ENCODE measurements around the gene SLC30A1. TPM values are rescaled to one million over a fixed set of nuclear protein-coding genes. Genes with fewer than 3 reads are reported as not detected.
A peak's percentile ranks its signal among the peaks of the same experiment; 100 is the strongest.

The SLC30A1 gene
- total and polyA plus RNA-seq, 2 of the 8 experiments (the other 6 are each of a cell fraction or from before 2014, with no cell fraction given): 4.5 to 14.0 TPM

DNA sequence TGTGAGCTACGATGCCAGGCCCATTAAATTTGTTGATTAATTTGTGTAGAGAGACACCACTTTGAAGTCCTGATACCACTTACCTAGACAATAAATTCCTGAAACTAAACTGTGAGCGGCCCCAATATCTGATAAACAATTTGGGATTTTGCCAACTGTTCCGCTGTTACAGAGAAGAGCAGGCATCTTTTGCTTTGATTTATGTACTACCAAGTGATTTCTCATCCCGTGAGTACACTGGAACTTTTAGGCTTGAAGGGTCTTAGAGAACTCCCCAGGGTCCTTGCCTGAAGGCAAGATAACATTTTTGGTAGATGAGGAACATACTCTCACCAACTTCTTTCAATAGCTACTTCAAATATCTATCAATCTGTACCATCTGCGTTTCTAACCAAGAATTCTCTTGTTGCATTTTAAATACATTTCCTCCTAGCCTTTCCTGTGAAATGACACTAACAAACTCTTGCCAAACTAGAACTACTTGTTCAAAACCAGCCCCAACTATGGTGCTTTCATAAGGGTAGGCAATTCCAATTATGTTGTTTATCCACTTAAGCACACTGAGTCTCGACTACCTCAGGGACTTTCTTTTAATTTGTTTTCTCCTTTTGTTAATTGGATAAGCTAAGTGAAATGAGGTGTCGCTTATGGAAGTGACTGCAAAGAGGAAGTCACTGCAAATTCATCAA is 23.2 kb upstream of the SLC30A1 start:
- Histone ChIP-seq H4K20me1 (replicated peaks in 1 of 2; ENCODE audit: control insufficient read depth in 1 of 2, insufficient read depth in 2 of 2, low read length in 2 of 2) (no peaks in the 10 kb centered on the region), H3K4ac (replicated peaks; ENCODE audit: insufficient read length, low read depth, low read length) (no peak overlapping the region), H2BK12ac (ENCODE audit: low read depth, low read length) (no peak overlapping the region), H3K9me3 (ENCODE audit: insufficient read depth in 2 of 2, low read depth in 1 of 2, low read length in 1 of 2) (no peaks in the 10 kb centered on the region), H2BK120ac (replicated peaks; ENCODE audit: low read depth, low read length) (no peak overlapping the region), H3K27ac (ENCODE audit: low read depth, low read length) (no peak overlapping the region), H3K4me3 (ENCODE audit: extremely low read depth in 1 of 4, insufficient read depth in 2 of 4, low read depth in 3 of 4, low read length in 4 of 4) (no peak overlapping the region), H4K91ac (replicated peaks; ENCODE audit: insufficient read length, low read length) (no peak overlapping the region), H3K23ac (ENCODE audit: insufficient read length) (no peak overlapping the region), H3K27me3 (replicated peaks in 1 of 4; ENCODE audit: control insufficient read depth in 3 of 4, extremely low read depth in 1 of 4, insufficient read depth in 3 of 4, low read length in 3 of 4) (no peaks in the 10 kb centered on the region), H3K9ac (replicated peaks in 1 of 4; ENCODE audit: extremely low read depth in 1 of 4, low read depth in 3 of 4, low read length in 3 of 4) (no peak overlapping the region), H3K36me3 (ENCODE audit: control insufficient read depth in 2 of 4, insufficient read depth in 4 of 4, low read length in 3 of 4) (no peaks in the 10 kb centered on the region), H3K4me2 (ENCODE audit: insufficient read depth in 1 of 2, low read depth in 2 of 2, low read length in 2 of 2) (no peak overlapping the region), H3K56ac (replicated peaks; ENCODE audit: insufficient read length, low read depth, low read length) (no peak overlapping the region), H2BK5ac (ENCODE audit: low read depth, low read length) (no peak overlapping the region), H2BK15ac (ENCODE audit: low read length) (no peak overlapping the region), H3K79me1 (ENCODE audit: low read depth, low read length) (no peaks in the 10 kb centered on the region), H3K14ac (ENCODE audit: insufficient read length) (no peak overlapping the region), H3K79me2 (ENCODE audit: control insufficient read depth in 1 of 2, insufficient read depth in 2 of 2, low read length in 2 of 2) (no peaks in the 10 kb centered on the region), H3K23me2 (ENCODE audit: low read depth, low read length) (peaks cover 2% of the 10 kb centered on the region; the same call in 1 of the 2 replicates), H2BK20ac (ENCODE audit: low read length) (no peak overlapping the region), H4K5ac (ENCODE audit: insufficient read length, low read depth, low read length) (no peak overlapping the region), H3K4me1 (replicated peaks in 1 of 4; ENCODE audit: control insufficient read depth in 3 of 4, insufficient read depth in 4 of 4, low read length in 3 of 4) (no peaks in the 10 kb centered on the region), H2AK5ac (ENCODE audit: low read depth, low read length) (no peak overlapping the region), H3K18ac (ENCODE audit: extremely low read depth, low read length) (no peak overlapping the region), H2AFZ (ENCODE audit: low read length) (0 out of 2 replicates have a peak overlapping the region, but pooled peaks have one; percentile 21), H4K8ac (ENCODE audit: extremely low read depth, insufficient read depth, low read length) (no peak overlapping the region)
- ChIA-PET POLR2A (ENCODE audit: partially characterized antibody) (interaction anchor here (1.4 kb wide), 1 partner anchor 22 kb away, joined by 3 read pairs; no protein-coding TSS in a partner anchor), CTCF (ENCODE audit: partially characterized antibody) (interaction anchor here (0.8 to 1.5 kb wide), 2 partner anchors 8 to 23 kb away, joined by 3 read pairs; partner anchors contain the start of gene SLC30A1)
- DNase-seq (ENCODE audit: low read depth in 1 of 2, low spot score in 2 of 2) (no peak), FAIRE-seq (no peak)
- TF ChIP-seq, protein P1, sequence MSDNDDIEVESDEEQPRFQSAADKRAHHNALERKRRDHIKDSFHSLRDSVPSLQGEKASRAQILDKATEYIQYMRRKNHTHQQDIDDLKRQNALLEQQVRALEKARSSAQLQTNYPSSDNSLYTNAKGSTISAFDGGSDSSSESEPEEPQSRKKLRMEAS (IDR thresholded peaks at IDR 0.05): no peak
- TF ChIP-seq, protein P2, sequence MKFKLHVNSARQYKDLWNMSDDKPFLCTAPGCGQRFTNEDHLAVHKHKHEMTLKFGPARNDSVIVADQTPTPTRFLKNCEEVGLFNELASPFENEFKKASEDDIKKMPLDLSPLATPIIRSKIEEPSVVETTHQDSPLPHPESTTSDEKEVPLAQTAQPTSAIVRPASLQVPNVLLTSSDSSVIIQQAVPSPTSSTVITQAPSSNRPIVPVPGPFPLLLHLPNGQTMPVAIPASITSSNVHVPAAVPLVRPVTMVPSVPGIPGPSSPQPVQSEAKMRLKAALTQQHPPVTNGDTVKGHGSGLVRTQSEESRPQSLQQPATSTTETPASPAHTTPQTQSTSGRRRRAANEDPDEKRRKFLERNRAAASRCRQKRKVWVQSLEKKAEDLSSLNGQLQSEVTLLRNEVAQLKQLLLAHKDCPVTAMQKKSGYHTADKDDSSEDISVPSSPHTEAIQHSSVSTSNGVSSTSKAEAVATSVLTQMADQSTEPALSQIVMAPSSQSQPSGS (IDR thresholded peaks at IDR 0.05; ENCODE audit: low read length): no peak
- TF ChIP-seq TAF1 (IDR thresholded peaks at IDR 0.05; ENCODE audit: low read depth, low read length) (no peak), CEBPB (IDR thresholded peaks at IDR 0.05; ENCODE audit: low read depth, low read length) (no peak), SP1 (IDR thresholded peaks at IDR 0.05; ENCODE audit: low read depth, low read length) (no peak), ZNF274 (IDR thresholded peaks at IDR 0.05; ENCODE audit: borderline replicate concordance, extremely low read depth, low read length) (no peak), SIX5 (IDR thresholded peaks at IDR 0.05; ENCODE audit: low read depth, low read length) (no peak), SP4 (IDR thresholded peaks at IDR 0.05; ENCODE audit: low read length) (no peak), TEAD4 (IDR thresholded peaks at IDR 0.05; ENCODE audit: low read depth, low read length) (no peak), EZH2 (IDR thresholded peaks at IDR 0.05; ENCODE audit: low read depth, low read length, severe bottlenecking) (no peak), RNF2 (IDR thresholded peaks at IDR 0.05; ENCODE audit: borderline replicate concordance, low read depth, low read length, missing control alignments, poor library complexity, severe bottlenecking) (no peak)
- WGBS, 2 experiments (ENCODE audit: extremely low coverage in 1 of 2, insufficient coverage in 1 of 2, insufficient read length in 1 of 2, insufficient replicate concordance in 2 of 2, low coverage in 1 of 2, low lambda C conversion rate in 2 of 2, missing lambda C conversion rate in 1 of 2): 92% methylated on average over 7 of the region's 7 CpGs; no CpG with 5 or more reads in 1 of the 2 experiments
